HepG2 (cell line): ENCODE data around the gene ATAD3C. TPM values are rescaled to one million over a fixed set of nuclear protein-coding genes. Genes with fewer than 3 reads are reported as not detected.

Experiments used
- ARID2 ChIP-seq: sonication (generic); formaldehyde crosslinking; IDR thresholded peaks from 2 replicates; pipeline ENCODE4 v1.8.1; 2022; ENCODE audit warnings: mild to moderate bottlenecking, missing genetic modification reagents, borderline replicate concordance
- ATF1 ChIP-seq: IDR thresholded peaks from 2 replicates; pipeline ENCODE4 v1.6.1; 2016; ENCODE audit warnings: mild to moderate bottlenecking, control low read depth
- PHF21A ChIP-seq: sonication (generic); formaldehyde crosslinking; IDR thresholded peaks from 2 replicates; pipeline ENCODE4 v1.5.0; 2020; ENCODE audit warnings: mild to moderate bottlenecking, missing genetic modification reagents
- PITX1 ChIP-seq: sonication (generic); formaldehyde crosslinking; IDR thresholded peaks from 2 replicates; pipeline ENCODE4 v1.5.1; 2020; ENCODE audit warnings: mild to moderate bottlenecking, missing genetic modification reagents
- RCOR2 ChIP-seq: IDR thresholded peaks from 2 replicates; pipeline ENCODE4 v1.6.1; 2016; ENCODE audit warnings: missing biosample characterization, missing genetic modification reagents
- SIX1 ChIP-seq: sonication (generic); formaldehyde crosslinking; IDR thresholded peaks from 2 replicates; pipeline ENCODE4 v1.4.0; 2020; ENCODE audit warnings: missing genetic modification reagents, borderline replicate concordance
- SRSF1 ChIP-seq: fragments of 200-400 bp; formaldehyde crosslinking; optimal IDR thresholded peaks from 2 replicates; pipeline ENCODE3; 2017; ENCODE audit warnings: mild to moderate bottlenecking, low read depth, low read length, moderate library complexity
- ZNF10 ChIP-seq: sonication (generic); formaldehyde crosslinking; IDR thresholded peaks from 2 replicates; pipeline ENCODE4 v1.4.0; 2020; ENCODE audit warnings: mild to moderate bottlenecking, low read depth, missing genetic modification reagents, borderline replicate concordance
- ZNF3 ChIP-seq: IDR thresholded peaks from 2 replicates; pipeline ENCODE4 v1.7.0; 2017; ENCODE audit warnings: inconsistent platforms
- ZNF33B ChIP-seq: sonication (generic); formaldehyde crosslinking; IDR thresholded peaks from 2 replicates; pipeline ENCODE4 v1.5.1; 2020; ENCODE audit warnings: mild to moderate bottlenecking, missing genetic modification reagents
- ZNF343 ChIP-seq: sonication (generic); formaldehyde crosslinking; IDR thresholded peaks from 2 replicates; pipeline ENCODE4 v1.4.0; 2020; ENCODE audit warnings: mild to moderate bottlenecking, missing genetic modification reagents
- ZNF350 ChIP-seq: sonication (generic); formaldehyde crosslinking; IDR thresholded peaks from 2 replicates; pipeline ENCODE4 v1.4.0; 2020; ENCODE audit warnings: mild to moderate bottlenecking, low read depth, missing genetic modification reagents, borderline replicate concordance
- ZNF451 ChIP-seq: sonication (generic); formaldehyde crosslinking; IDR thresholded peaks from 2 replicates; pipeline ENCODE4 v1.5.0; 2020; ENCODE audit warnings: mild to moderate bottlenecking, missing genetic modification reagents
- ZNF563 ChIP-seq: sonication (generic); formaldehyde crosslinking; IDR thresholded peaks from 2 replicates; pipeline ENCODE4 v1.8.0; 2022; ENCODE audit warnings: mild to moderate bottlenecking, moderate library complexity, missing genetic modification reagents
- ZNF768 ChIP-seq: sonication (generic); formaldehyde crosslinking; IDR thresholded peaks from 2 replicates; pipeline ENCODE4 v1.4.0; 2020; ENCODE audit warnings: missing genetic modification reagents
- ZNF816 ChIP-seq: sonication (generic); formaldehyde crosslinking; IDR thresholded peaks from 2 replicates; pipeline ENCODE4 v1.8.0; 2022; ENCODE audit warnings: missing genetic modification reagents, mild to moderate bottlenecking, borderline replicate concordance
- polyA plus RNA-seq, 8 experiments: library from polyadenylated mRNA; depleted of rRNA in 3 of 8; stranded (reverse) in 7 of 8; unstranded in 1 of 8; fragments of >200 nt; fragmentation: Illumina TruSeq in 4 of 8; extraction: Trizol in 4 of 8; gene quantifications; 2 replicates each; pipeline versions ENCODE4 v1.2.1 to v1.2.3, GENCODE V29; 2011 to 2016; ENCODE audit warnings: low read depth in 4 of 8, missing spikeins in 1 of 8, mixed read lengths in 1 of 8; ENCODE audit not compliant: insufficient read depth in 1 of 8
- total RNA-seq, 5 experiments: library from RNA; depleted of rRNA; stranded (reverse); fragments of >200 nt; fragmentation: Illumina TruSeq; extraction: Trizol; gene quantifications; 2 replicates each; pipeline ENCODE4 v1.2.3, GENCODE V29; 2016; ENCODE audit warnings: low read depth in 1 of 5
- TF ChIP-seq, protein P1 (sequence below): sonication (generic); formaldehyde crosslinking; IDR thresholded peaks from 2 replicates; pipeline ENCODE4 v1.4.0; 2020; ENCODE audit warnings: missing genetic modification reagents
- TF ChIP-seq, protein P2 (sequence below): sonication (generic); formaldehyde crosslinking; IDR thresholded peaks from 2 replicates; pipeline ENCODE4 v1.5.1; 2020; ENCODE audit warnings: mild to moderate bottlenecking, missing genetic modification reagents
- TF ChIP-seq, protein P3 (sequence below): sonication (generic); formaldehyde crosslinking; IDR thresholded peaks from 2 replicates; pipeline ENCODE4 v1.4.0; 2020; ENCODE audit warnings: missing genetic modification reagents

ATAD3C gene
- total and polyA plus RNA-seq, 2 of the 13 experiments (the other 11 are each of a cell fraction or from before 2014, with no cell fraction given) = 2.4 to 3.2 TPM

DNA sequence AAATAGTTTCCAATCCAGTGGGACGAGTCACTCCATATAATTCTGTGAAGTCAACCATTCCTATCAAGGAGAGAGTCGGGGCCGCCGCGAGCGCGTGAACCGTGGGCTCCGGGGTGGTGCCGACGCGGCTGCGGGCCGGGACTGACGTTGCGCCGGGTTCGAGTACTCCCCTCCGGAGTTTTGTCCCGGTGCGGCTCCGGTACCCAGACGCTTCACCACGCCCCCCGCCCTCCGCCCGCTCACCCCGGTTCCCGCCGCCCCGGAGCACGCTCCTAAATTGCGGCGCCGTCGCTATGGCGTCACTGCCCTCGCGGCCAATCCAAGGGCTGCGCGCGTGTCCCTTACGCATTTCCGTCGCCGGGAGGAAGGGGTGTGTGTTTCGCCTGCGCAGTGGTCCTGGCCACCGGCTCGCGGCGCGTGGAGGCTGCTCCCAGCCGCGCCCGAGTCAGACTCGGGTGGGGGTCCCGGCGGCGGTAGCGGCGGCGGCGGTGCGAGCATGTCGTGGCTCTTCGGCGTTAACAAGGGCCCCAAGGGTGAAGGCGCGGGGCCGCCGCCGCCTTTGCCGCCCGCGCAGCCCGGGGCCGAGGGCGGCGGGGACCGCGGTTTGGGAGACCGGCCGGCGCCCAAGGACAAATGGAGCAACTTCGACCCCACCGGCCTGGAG is 22.0 kb downstream of the ATAD3C start, which contains the start of gene ATAD3B (continued):
- TF ChIP-seq SRSF1 (no peak), PHF21A (CRISPR knock-in tag) (peak; percentile 56; the same call in 1 of the 2 replicates), SIX1 (no peak), ARID2 (CRISPR knock-in tag) (no peak), ZNF350 (peak; percentile 56; the same call in 1 of the 2 replicates), ZNF10 (no peak), ZNF33B (CRISPR knock-in tag) (no peak), ZNF3 (no peak), ATF1 (peak; percentile 96), ZNF451 (0 out of 2 replicates have a peak, but pooled peaks have one; percentile 44), ZNF816 (CRISPR knock-in tag) (no peak), PITX1 (no peak), RCOR2 (CRISPR knock-in tag) (no peak), ZNF343 (CRISPR knock-in tag) (no peak), ZNF563 (CRISPR knock-in tag) (no peak), ZNF768 (CRISPR knock-in tag) (peak; percentile 53; the same call in 1 of the 2 replicates)
- TF ChIP-seq, protein P1, sequence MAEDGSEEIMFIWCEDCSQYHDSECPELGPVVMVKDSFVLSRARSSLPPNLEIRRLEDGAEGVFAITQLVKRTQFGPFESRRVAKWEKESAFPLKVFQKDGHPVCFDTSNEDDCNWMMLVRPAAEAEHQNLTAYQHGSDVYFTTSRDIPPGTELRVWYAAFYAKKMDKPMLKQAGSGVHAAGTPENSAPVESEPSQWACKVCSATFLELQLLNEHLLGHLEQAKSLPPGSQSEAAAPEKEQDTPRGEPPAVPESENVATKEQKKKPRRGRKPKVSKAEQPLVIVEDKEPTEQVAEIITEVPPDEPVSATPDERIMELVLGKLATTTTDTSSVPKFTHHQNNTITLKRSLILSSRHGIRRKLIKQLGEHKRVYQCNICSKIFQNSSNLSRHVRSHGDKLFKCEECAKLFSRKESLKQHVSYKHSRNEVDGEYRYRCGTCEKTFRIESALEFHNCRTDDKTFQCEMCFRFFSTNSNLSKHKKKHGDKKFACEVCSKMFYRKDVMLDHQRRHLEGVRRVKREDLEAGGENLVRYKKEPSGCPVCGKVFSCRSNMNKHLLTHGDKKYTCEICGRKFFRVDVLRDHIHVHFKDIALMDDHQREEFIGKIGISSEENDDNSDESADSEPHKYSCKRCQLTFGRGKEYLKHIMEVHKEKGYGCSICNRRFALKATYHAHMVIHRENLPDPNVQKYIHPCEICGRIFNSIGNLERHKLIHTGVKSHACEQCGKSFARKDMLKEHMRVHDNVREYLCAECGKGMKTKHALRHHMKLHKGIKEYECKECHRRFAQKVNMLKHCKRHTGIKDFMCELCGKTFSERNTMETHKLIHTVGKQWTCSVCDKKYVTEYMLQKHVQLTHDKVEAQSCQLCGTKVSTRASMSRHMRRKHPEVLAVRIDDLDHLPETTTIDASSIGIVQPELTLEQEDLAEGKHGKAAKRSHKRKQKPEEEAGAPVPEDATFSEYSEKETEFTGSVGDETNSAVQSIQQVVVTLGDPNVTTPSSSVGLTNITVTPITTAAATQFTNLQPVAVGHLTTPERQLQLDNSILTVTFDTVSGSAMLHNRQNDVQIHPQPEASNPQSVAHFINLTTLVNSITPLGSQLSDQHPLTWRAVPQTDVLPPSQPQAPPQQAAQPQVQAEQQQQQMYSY (CRISPR knock-in tag) = no peak
- TF ChIP-seq, protein P2, sequence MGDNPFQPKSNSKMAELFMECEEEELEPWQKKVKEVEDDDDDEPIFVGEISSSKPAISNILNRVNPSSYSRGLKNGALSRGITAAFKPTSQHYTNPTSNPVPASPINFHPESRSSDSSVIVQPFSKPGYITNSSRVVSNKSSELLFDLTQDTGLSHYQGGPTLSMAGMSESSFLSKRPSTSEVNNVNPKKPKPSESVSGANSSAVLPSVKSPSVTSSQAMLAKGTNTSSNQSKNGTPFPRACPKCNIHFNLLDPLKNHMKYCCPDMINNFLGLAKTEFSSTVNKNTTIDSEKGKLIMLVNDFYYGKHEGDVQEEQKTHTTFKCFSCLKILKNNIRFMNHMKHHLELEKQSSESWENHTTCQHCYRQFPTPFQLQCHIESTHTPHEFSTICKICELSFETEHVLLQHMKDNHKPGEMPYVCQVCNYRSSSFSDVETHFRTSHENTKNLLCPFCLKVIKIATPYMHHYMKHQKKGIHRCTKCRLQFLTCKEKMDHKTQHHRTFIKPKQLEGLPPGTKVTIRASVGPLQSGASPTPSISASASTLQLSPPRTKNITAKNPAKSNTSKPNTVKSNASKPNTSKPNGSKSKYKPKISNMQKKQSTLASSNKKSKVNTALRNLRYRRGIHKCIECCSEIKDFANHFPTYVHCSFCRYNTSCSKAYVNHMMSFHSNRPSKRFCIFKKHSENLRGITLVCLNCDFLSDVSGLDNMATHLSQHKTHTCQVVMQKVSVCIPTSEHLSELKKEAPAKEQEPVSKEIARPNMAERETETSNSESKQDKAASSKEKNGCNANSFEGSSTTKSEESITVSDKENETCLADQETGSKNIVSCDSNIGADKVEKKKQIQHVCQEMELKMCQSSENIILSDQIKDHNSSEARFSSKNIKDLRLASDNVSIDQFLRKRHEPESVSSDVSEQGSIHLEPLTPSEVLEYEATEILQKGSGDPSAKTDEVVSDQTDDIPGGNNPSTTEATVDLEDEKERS = no peak
- TF ChIP-seq, protein P3, sequence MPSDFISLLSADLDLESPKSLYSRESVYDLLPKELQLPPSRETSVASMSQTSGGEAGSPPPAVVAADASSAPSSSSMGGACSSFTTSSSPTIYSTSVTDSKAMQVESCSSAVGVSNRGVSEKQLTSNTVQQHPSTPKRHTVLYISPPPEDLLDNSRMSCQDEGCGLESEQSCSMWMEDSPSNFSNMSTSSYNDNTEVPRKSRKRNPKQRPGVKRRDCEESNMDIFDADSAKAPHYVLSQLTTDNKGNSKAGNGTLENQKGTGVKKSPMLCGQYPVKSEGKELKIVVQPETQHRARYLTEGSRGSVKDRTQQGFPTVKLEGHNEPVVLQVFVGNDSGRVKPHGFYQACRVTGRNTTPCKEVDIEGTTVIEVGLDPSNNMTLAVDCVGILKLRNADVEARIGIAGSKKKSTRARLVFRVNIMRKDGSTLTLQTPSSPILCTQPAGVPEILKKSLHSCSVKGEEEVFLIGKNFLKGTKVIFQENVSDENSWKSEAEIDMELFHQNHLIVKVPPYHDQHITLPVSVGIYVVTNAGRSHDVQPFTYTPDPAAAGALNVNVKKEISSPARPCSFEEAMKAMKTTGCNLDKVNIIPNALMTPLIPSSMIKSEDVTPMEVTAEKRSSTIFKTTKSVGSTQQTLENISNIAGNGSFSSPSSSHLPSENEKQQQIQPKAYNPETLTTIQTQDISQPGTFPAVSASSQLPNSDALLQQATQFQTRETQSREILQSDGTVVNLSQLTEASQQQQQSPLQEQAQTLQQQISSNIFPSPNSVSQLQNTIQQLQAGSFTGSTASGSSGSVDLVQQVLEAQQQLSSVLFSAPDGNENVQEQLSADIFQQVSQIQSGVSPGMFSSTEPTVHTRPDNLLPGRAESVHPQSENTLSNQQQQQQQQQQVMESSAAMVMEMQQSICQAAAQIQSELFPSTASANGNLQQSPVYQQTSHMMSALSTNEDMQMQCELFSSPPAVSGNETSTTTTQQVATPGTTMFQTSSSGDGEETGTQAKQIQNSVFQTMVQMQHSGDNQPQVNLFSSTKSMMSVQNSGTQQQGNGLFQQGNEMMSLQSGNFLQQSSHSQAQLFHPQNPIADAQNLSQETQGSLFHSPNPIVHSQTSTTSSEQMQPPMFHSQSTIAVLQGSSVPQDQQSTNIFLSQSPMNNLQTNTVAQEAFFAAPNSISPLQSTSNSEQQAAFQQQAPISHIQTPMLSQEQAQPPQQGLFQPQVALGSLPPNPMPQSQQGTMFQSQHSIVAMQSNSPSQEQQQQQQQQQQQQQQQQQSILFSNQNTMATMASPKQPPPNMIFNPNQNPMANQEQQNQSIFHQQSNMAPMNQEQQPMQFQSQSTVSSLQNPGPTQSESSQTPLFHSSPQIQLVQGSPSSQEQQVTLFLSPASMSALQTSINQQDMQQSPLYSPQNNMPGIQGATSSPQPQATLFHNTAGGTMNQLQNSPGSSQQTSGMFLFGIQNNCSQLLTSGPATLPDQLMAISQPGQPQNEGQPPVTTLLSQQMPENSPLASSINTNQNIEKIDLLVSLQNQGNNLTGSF (CRISPR knock-in tag) = no peak
